ENCODE measurements around the gene EPHA8.

DNA sequence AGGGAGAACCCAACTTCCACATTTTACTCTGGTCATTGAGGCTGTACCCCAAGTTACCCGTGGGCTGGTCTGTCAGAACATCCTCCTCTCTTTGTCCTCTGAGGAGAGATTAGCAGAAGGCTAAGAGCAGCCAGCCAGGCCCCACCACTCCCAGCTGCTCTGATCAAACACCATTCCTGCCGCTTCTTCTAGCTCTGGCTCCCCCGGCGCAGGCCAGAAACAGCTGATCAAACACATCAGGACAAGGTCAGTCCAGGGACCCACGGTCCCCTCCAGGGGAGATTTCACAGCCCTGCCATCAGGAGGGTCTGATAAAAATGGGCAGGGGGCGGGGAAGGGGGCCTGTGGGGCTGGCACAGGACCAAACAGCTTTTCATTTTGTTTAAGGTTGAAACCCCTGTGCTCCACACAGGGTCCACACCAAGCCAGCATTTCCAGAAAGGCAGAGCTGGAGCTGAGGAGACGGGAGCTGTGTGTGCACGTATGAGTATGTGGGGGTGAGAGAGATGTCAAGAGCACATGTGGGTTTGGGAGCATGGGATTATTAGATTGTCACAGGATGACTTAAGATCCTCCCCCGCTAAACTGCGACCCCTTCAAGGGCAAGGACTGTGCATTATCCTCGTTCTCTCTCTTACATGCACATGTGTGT lies 29.9 kb upstream of the EPHA8 start:
- TF ChIP-seq NFE2L1 (CRISPR knock-in tag; IDR thresholded peaks at IDR 0.05) (no peak), CTCF (IDR thresholded peaks at IDR 0.05) (no peak), ATF1 (CRISPR knock-in tag; IDR thresholded peaks at IDR 0.05) (no peak), MAX (CRISPR knock-in tag; IDR thresholded peaks at IDR 0.05) (no peak), CBFB (CRISPR knock-in tag; IDR thresholded peaks at IDR 0.05; ENCODE audit: low read depth) (no peak), ZSCAN18 (CRISPR knock-in tag; IDR thresholded peaks at IDR 0.05) (no peak), CREB1 (CRISPR knock-in tag; IDR thresholded peaks at IDR 0.05) (no peak)
